GM12878 (cell line): ENCODE measurements around the gene OVCA2. TPM values are rescaled to one million over a fixed set of nuclear protein-coding genes. Genes with fewer than 3 reads are reported as not detected.

Source experiments
- ATAC-seq: fragments of 200-7000 bp; cut with Tn5 transposase; 3 replicates; pipeline ENCODE4 v1.9.1; 2020; ENCODE audit warnings: mild to moderate bottlenecking, moderate library complexity
- BruUV-seq: library from RNA; stranded (reverse); fragments of 400-500 nt; replicated peaks from 2 replicates; lab custom pipeline; 2021; lab: Mats Ljungman, UMichigan
- CTCF ChIA-PET: fragments of 300-600 bp; sonication (Branson Sonifier 250); formaldehyde crosslinking; extraction: SDS; loops from one replicate; lab custom pipeline; 2021; ENCODE audit warnings: inconsistent platforms; lab: Yijun Ruan, JAX
- POLR2A ChIA-PET: fragments of 350-600 bp; formaldehyde crosslinking; extraction: SDS; loops from one replicate; lab custom pipeline; 2021; ENCODE audit warnings: inconsistent platforms; lab: Charles Lee
- RAD21 ChIA-PET: fragments of 300-600 bp; sonication (Branson Sonifier 250); formaldehyde crosslinking; loops from one replicate; lab custom pipeline; 2023; ENCODE audit warnings: antibody characterized with exemption; ENCODE audit not compliant: unreplicated experiment; lab: Charles Lee
- SMC1A ChIA-PET: fragments of 300-600 bp; sonication (Branson Sonifier 250); formaldehyde crosslinking; loops from one replicate; lab custom pipeline; 2023; ENCODE audit not compliant: unreplicated experiment, uncharacterized antibody; lab: Charles Lee
- DNase-seq: peaks from one replicate; pipeline ENCODE4 v3.0.0-alpha.2; 2011; ENCODE audit warnings: low read depth, low spot score
- FAIRE-seq: peaks from 3 replicates; lab custom pipeline; 2011; peaks lifted over from hg19 to GRCh38; lab: Jason Lieb, UNC
- H2AFZ ChIP-seq: 2 replicates; pipeline ENCODE4 v1.6.0; 2011; ENCODE audit warnings: low read depth, low read length, control low read depth; ENCODE audit not compliant: control insufficient read depth
- H3K27ac ChIP-seq: 2 replicates; pipeline ENCODE4 v1.5.1; 2011; ENCODE audit warnings: control low read depth; ENCODE audit not compliant: control insufficient read depth, insufficient read depth
- H3K27me3 ChIP-seq, 2 experiments: replicated peaks in 1 of 2; 2 replicates each; pipeline versions ENCODE4 v1.6.0 to v1.6.1; 2011; ENCODE audit warnings: low read length in 1 of 2; ENCODE audit not compliant: control insufficient read depth in 2 of 2, insufficient read depth in 2 of 2
- H3K36me3 ChIP-seq, 2 experiments: 2 replicates each; pipeline ENCODE4 v1.5.1; 2011; ENCODE audit warnings: low read length in 1 of 2; ENCODE audit not compliant: control insufficient read depth in 2 of 2, insufficient read depth in 2 of 2
- H3K4me1 ChIP-seq: 2 replicates; pipeline ENCODE4 v1.6.1; 2011; ENCODE audit warnings: mild to moderate bottlenecking, low read length, moderate library complexity, mixed read lengths; ENCODE audit not compliant: control insufficient read depth, insufficient read depth
- H3K4me2 ChIP-seq: 2 replicates; pipeline ENCODE4 v1.6.0; 2011; ENCODE audit warnings: control low read depth; ENCODE audit not compliant: control insufficient read depth, insufficient read depth
- H3K4me3 ChIP-seq: fragments of 200-600 bp; sonication (generic); 2 replicates; pipeline ENCODE4 v1.5.1; 2016
- H3K79me2 ChIP-seq: 2 replicates; pipeline ENCODE4 v1.6.0; 2011; ENCODE audit warnings: low read length; ENCODE audit not compliant: control insufficient read depth, insufficient read depth
- H3K9ac ChIP-seq: 2 replicates; pipeline ENCODE4 v1.8.0; 2011; ENCODE audit warnings: low read length, control low read depth, mixed read lengths; ENCODE audit not compliant: control insufficient read depth, insufficient read depth
- H3K9me3 ChIP-seq: replicated peaks from 3 replicates; pipeline ENCODE4 v1.5.1; 2011; ENCODE audit warnings: mild to moderate bottlenecking, low read length; ENCODE audit not compliant: control insufficient read depth, insufficient read depth
- H4K20me1 ChIP-seq: 2 replicates; pipeline ENCODE4 v1.6.0; 2011; ENCODE audit not compliant: control insufficient read depth, insufficient read depth
- BCL11A ChIP-seq: IDR thresholded peaks from 2 replicates; pipeline ENCODE4 v1.6.1; 2011; ENCODE audit warnings: low read depth, low read length
- BCL3 ChIP-seq: IDR thresholded peaks from 2 replicates; pipeline ENCODE4 v1.6.1; 2011; ENCODE audit warnings: borderline replicate concordance, low read depth, mild to moderate bottlenecking, moderate library complexity, low read length; ENCODE audit not compliant: insufficient read depth, poor library complexity, severe bottlenecking
- CEBPZ ChIP-seq: fragments of 150-350 bp; IDR thresholded peaks from 2 replicates; pipeline ENCODE4 v1.6.1; 2016; ENCODE audit warnings: low read depth, low read length
- CHD1 ChIP-seq: IDR thresholded peaks from 2 replicates; pipeline ENCODE4 v1.6.1; 2012; ENCODE audit warnings: low read depth, low read length, improper control_type of control experiment
- CTCF ChIP-seq, 3 experiments: IDR thresholded peaks in 2 of 3; conservative IDR thresholded peaks in 1 of 3; 2 replicates each; pipeline ENCODE4 v1.5.1; 2011; ENCODE audit warnings: low read depth in 3 of 3, low read length in 3 of 3, mild to moderate bottlenecking in 3 of 3, control low read depth in 2 of 3, moderate library complexity in 2 of 3, inconsistent platforms in 1 of 3, mixed read lengths in 1 of 3; ENCODE audit not compliant: control insufficient read depth in 2 of 3, insufficient read depth in 1 of 3; ENCODE audit errors: extremely low read depth in 1 of 3
- KDM1A ChIP-seq: fragments of 200-600 bp; sonication (generic); IDR thresholded peaks from 2 replicates; pipeline ENCODE4 v1.6.1; 2016; ENCODE audit warnings: borderline replicate concordance
- POLR2A ChIP-seq: IDR thresholded peaks from 2 replicates; pipeline ENCODE4 v1.6.1; 2011; ENCODE audit warnings: low read depth, mild to moderate bottlenecking, low read length
- SMAD5 ChIP-seq: IDR thresholded peaks from 2 replicates; pipeline ENCODE4 v1.6.1; 2016; ENCODE audit warnings: antibody characterized with exemption, low read depth
- SREBF1 ChIP-seq: IDR thresholded peaks from 2 replicates; pipeline ENCODE4 v1.6.1; 2012; ENCODE audit warnings: mild to moderate bottlenecking, low read length
- USF1 ChIP-seq: IDR thresholded peaks from 2 replicates; pipeline ENCODE4 v1.6.1; 2011; ENCODE audit warnings: borderline replicate concordance, low read depth, mild to moderate bottlenecking, moderate library complexity, mixed read lengths, low read length; ENCODE audit not compliant: insufficient read depth; ENCODE audit errors: extremely low read length
- USF2 ChIP-seq: IDR thresholded peaks from 2 replicates; pipeline ENCODE4 v1.6.1; 2011; ENCODE audit warnings: low read depth, low read length, improper control_type of control experiment, borderline replicate concordance
- ZBTB33 ChIP-seq: fragments of 450-650 bp; IDR thresholded peaks from 2 replicates; pipeline ENCODE4 v1.6.1; 2017; ENCODE audit warnings: mild to moderate bottlenecking
- WGBS: methylation state at CpG from one replicate; pipeline ENCODE4 v1.1.6; 2016; ENCODE audit warnings: low lambda C conversion rate; ENCODE audit not compliant: insufficient replicate concordance, insufficient coverage; ENCODE audit errors: missing lambda C conversion rate; 5-methylcytosine and 5-hydroxymethylcytosine counted together
- in situ Hi-C: fragments of 300-500 bp; cut with MboI; formaldehyde crosslinking; loops from 9 replicates; pipeline ENCODE4 v1.14.3; 2018; ENCODE audit warnings: mixed read lengths
- intact Hi-C: fragments of 100-400 bp; cut with micrococcal nuclease; formaldehyde crosslinking; loops from one replicate; pipeline ENCODE4 v1.14.2; 2022; ENCODE audit not compliant: unreplicated experiment
- polyA plus RNA-seq, 11 experiments: library from polyadenylated mRNA; depleted of rRNA in 4 of 11; unstranded in 6 of 11; stranded (reverse) in 5 of 11; fragments of >200 nt; fragmentation: Nextera tagmentation in 4 of 11; fragmentation: Illumina TruSeq in 1 of 11; extraction: Ambion mirVana in 4 of 11; extraction: Trizol in 1 of 11; gene quantifications; 1 replicate in 1 of 11; 2 replicates in 10 of 11; pipeline versions ENCODE4 v1.2.1 to v1.2.3, GENCODE V29; 2011 to 2016; ENCODE audit warnings: inconsistent platforms in 2 of 11, missing spikeins in 2 of 11, low read depth in 1 of 11
- total RNA-seq, 4 experiments: library from RNA; depleted of rRNA in 3 of 4; stranded (reverse); fragments of >200 nt in 3 of 4; fragmentation: Illumina TruSeq in 1 of 4; extraction: Trizol in 1 of 4; gene quantifications; 2 replicates each; pipeline versions ENCODE4 v1.2.1 to v1.2.3, GENCODE V29; 2013 to 2021

The OVCA2 gene
- total and polyA plus RNA-seq, 10 of the 15 experiments (the other 5 are each of a cell fraction or from before 2014, with no cell fraction given): 6.1 to 75.3 (median 40.7) TPM

- FAIRE-seq (no peak), ATAC-seq (no peak), DNase-seq (no peak)
- no peaks in the 10 kb centered on the region for H3K4me1 ChIP-seq
- ChIA-PET POLR2A (no interaction called here), CTCF (no interaction called here), SMC1A (no interaction called here), RAD21 (no interaction called here)
- peaks cover 1 to 3% of the 10 kb centered on the region in 2 experiments; a peak in 3 of 4 replicates for H3K27me3 ChIP-seq
- no TSS peak for BruUV-seq
- in situ Hi-C loops (no loop called here), intact Hi-C loops (no loop called here)
- no peaks in the 10 kb centered on the region for H3K79me2 ChIP-seq
- H3K9ac ChIP-seq: no peak overlapping the region
- TF ChIP-seq SMAD5: no peak
- no peak for TF ChIP-seq CTCF (IDR thresholded peaks at IDR 0.05 in 2 of 3, conservative IDR thresholded peaks at IDR 0.05 in 1 of 3; ENCODE audit: control insufficient read depth in 2 of 3, extremely low read depth in 1 of 3, insufficient read depth in 1 of 3, low read depth in 3 of 3, low read length in 3 of 3)
- TF ChIP-seq ZBTB33: no peak
- TF ChIP-seq BCL11A: no peak
- no peak for TF ChIP-seq KDM1A
- no peak for TF ChIP-seq CHD1
- TF ChIP-seq USF2: no peak
- no peak for TF ChIP-seq CEBPZ
- TF ChIP-seq BCL3: no peak
- TF ChIP-seq POLR2A: no peak
- no peak for TF ChIP-seq USF1
- no peak for TF ChIP-seq SREBF1
- no peaks in the 10 kb centered on the region for H3K36me3 ChIP-seq
- H2AFZ ChIP-seq: no peak overlapping the region
- H3K4me2 ChIP-seq: no peak overlapping the region
- 49% methylated on average over 4 of the region's 4 CpGs for WGBS
- H3K27ac ChIP-seq: no peak overlapping the region
- no peaks in the 10 kb centered on the region for H4K20me1 ChIP-seq
- H3K4me3 ChIP-seq: no peak overlapping the region
- H3K9me3 ChIP-seq: no peaks in the 10 kb centered on the region
Measured at GRCh38 chr17:1994707-1995106, 47.1 kb upstream of the OVCA2 start.
